MCF 10A (cell line): ENCODE results near the gene RINL. TPM values are rescaled to one million over a fixed set of nuclear protein-coding genes. Genes with fewer than 3 reads are reported as not detected.

ENCODE experiments used
- BruUV-seq: library from RNA; stranded (reverse); fragments of 400-500 nt; replicated peaks from 2 replicates; lab custom pipeline; 2021; lab: Mats Ljungman, UMichigan
- CTCF ChIA-PET: fragments of 300-600 bp; sonication (Branson Sonifier 250); formaldehyde crosslinking; extraction: SDS; loops from one replicate; lab custom pipeline; 2021; ENCODE audit warnings: antibody characterized with exemption, inconsistent platforms; lab: Yijun Ruan, JAX
- POLR2A ChIA-PET: fragments of 300-600, 350-650 bp; sonication (Branson Sonifier 250); formaldehyde crosslinking; extraction: SDS; loops from one replicate; lab custom pipeline; 2020; ENCODE audit warnings: antibody characterized with exemption, inconsistent platforms; lab: Yijun Ruan, JAX
- DNase-seq: peaks from one replicate; pipeline ENCODE4 v3.0.0-alpha.2; 2018; ENCODE audit not compliant: unreplicated experiment
- H3K27ac Mint-ChIP-seq: one replicate; pipeline ENCODE4 v1.8.0; 2022; ENCODE audit warnings: mild to moderate bottlenecking, low read depth, mixed read lengths; ENCODE audit not compliant: unreplicated experiment
- H3K27me3 Mint-ChIP-seq: one replicate; pipeline ENCODE4 v1.8.0; 2022; ENCODE audit warnings: mixed read lengths; ENCODE audit not compliant: insufficient read depth, unreplicated experiment
- H3K36me3 Mint-ChIP-seq: one replicate; pipeline ENCODE4 v1.8.0; 2022; ENCODE audit warnings: mild to moderate bottlenecking, moderate library complexity, mixed read lengths; ENCODE audit not compliant: insufficient read depth, unreplicated experiment
- H3K4me1 Mint-ChIP-seq: one replicate; pipeline ENCODE4 v1.8.0; 2022; ENCODE audit warnings: mixed read lengths; ENCODE audit not compliant: insufficient read depth, unreplicated experiment
- H3K4me3 Mint-ChIP-seq: one replicate; pipeline ENCODE4 v1.8.0; 2022; ENCODE audit warnings: mild to moderate bottlenecking, moderate library complexity, mixed read lengths; ENCODE audit not compliant: unreplicated experiment
- H3K9me3 Mint-ChIP-seq: one replicate; pipeline ENCODE4 v1.8.0; 2022; ENCODE audit warnings: mixed read lengths; ENCODE audit not compliant: unreplicated experiment
- CTCF ChIP-seq: fragments of 200-600 bp; IDR thresholded peaks from one replicate; pipeline ENCODE4 v1.8.0; 2022; ENCODE audit warnings: antibody characterized with exemption, mild to moderate bottlenecking; ENCODE audit not compliant: unreplicated experiment
- intact Hi-C: fragments of 100-400 bp; cut with micrococcal nuclease; formaldehyde crosslinking; loops from 2 replicates; pipeline ENCODE4 v1.14.1; 2022
- total RNA-seq: library from RNA; stranded (reverse); gene quantifications from 2 replicates; pipeline ENCODE4 v1.2.3, GENCODE V29; 2022

RINL gene
- total RNA-seq, 1 experiment from 2014 or later = 4.7 TPM

DNA sequence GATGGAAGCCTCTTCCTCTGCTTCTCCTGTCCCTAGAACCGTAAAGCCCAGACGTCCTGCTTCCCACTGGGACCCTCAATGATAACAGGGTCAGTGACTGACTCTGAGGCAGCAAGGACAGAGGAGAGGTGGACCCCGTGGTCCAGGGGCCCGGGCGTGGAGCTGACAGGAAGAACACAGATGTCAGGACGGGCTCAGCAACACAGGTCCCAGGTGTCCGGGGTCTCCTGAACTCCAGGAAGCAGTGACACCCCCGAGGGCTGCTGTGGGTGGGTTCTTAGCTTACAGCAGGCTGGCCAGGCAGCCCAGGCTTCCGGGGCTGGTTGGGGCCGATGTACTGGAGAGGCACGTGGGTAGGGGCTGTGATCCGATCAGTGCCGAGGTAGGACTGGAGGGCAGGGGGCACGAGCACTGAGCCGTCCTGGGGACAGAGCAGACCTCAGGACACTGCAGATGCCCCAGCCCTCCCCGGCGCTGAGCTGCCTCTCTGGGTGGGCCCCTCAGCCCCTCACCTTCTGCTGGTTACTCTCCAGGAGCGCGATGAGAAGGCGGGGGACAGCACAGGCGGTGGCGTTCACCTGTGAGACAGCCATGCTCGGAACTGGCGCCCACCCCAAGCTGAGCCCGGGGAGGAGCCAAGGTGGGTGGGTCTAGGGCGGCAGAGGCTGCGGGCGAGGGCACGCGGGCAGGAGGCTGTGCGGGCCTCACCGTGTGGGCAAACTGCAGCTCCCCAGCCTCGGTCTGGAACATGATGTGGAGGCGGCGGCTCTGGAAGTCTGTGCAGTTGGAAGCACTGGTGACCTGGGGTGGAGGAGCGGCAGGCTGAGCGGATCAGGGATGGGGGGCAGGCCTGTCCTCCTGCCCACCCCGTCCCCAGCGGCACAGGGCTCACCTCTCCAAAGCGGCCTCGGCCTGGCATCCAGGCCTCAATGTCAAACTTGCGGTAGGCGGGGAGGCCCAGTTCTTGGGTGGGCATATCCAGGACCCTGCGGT, 37.5 kb upstream of the RINL start:
- POLR2A ChIA-PET = no interaction called here
- no peak overlapping the region for H3K4me3 Mint-ChIP-seq
- H3K4me1 Mint-ChIP-seq = no peaks in the 10 kb centered on the region
- H3K9me3 Mint-ChIP-seq = no peaks in the 10 kb centered on the region
- H3K36me3 Mint-ChIP-seq = no peaks in the 10 kb centered on the region
- CTCF ChIA-PET = interaction anchor here (0.6 kb wide), 2 partner anchors 477 to 1062 kb away, joined by 4 to 6 read pairs; no protein-coding TSS in a partner anchor
- intact Hi-C loops = no loop called here
- H3K27ac Mint-ChIP-seq = no peak overlapping the region
- BruUV-seq = no TSS peak
- TF ChIP-seq CTCF = no peak
- DNase-seq = no peak
- no peaks in the 10 kb centered on the region for H3K27me3 Mint-ChIP-seq

DNA sequence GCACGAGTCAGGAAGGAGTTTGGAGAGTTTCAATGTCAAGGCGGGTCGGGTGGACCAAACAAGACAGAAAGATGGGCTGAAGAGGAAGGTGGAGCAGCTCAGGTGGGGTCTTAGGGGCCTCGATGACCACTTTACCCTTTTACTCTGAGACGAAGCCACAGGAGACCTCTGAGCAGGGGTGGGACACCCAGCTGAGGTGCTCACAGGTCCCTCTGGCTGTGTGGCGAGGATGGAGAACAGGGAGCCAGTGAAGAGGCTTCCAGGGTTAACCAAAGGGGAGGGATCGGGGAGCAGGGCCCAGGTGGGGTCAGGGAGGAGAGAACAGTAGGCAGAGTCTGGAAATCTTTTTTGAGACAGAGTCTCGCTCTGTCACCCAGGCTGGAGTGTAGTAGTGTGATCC, 35.9 kb upstream of the RINL start:
- no peak overlapping the region for H3K27ac Mint-ChIP-seq
- CTCF ChIA-PET = interaction anchor here (0.9 to 1.5 kb wide), 3 partner anchors 16 to 61 kb away, joined by 4 to 6 read pairs (median 5); partner anchors contain the start of genes MRPS12 and SARS2
- TF ChIP-seq CTCF = no peak
- H3K4me1 Mint-ChIP-seq = no peaks in the 10 kb centered on the region
- no peaks in the 10 kb centered on the region for H3K36me3 Mint-ChIP-seq
- intact Hi-C loops = no loop called here
- H3K4me3 Mint-ChIP-seq = no peak overlapping the region
- DNase-seq = no peak
- BruUV-seq = no TSS peak
- H3K27me3 Mint-ChIP-seq = no peaks in the 10 kb centered on the region
- H3K9me3 Mint-ChIP-seq = no peaks in the 10 kb centered on the region
- POLR2A ChIA-PET = interaction anchor here (0.6 to 0.9 kb wide), 2 partner anchors 14 to 428 kb away, joined by 3 read pairs; partner anchors contain the start of genes NFKBIB and SAMD4B

- CTCF ChIA-PET = interaction anchor here (0.5 to 1.5 kb wide), 4 partner anchors 17 to 509 kb away, joined by 3 to 6 read pairs (median 4); partner anchors contain the start of genes MRPS12 and SARS2
- Mint-ChIP-seq H3K36me3 (peaks cover 11% of the 10 kb centered on the region), H3K9me3 (no peaks in the 10 kb centered on the region), H3K27ac (no peak overlapping the region), H3K4me3 (no peak overlapping the region), H3K4me1 (no peaks in the 10 kb centered on the region), H3K27me3 (no peaks in the 10 kb centered on the region)
- POLR2A ChIA-PET = interaction anchor here (0.6 kb wide), 1 partner anchor 15 kb away, joined by 3 read pairs; no protein-coding TSS in a partner anchor
- BruUV-seq = no TSS peak
- intact Hi-C loops = no loop called here
- TF ChIP-seq CTCF = no peak
- DNase-seq = no peak
Measured at GRCh38 chr19:38912600-38913514, 34.8 kb upstream of the RINL start.
